Endodermal cell (in vitro differentiated cells): ENCODE measurements around the gene SDC1. TPM values are rescaled to one million over a fixed set of nuclear protein-coding genes. Genes with fewer than 3 reads are reported as not detected.

ENCODE experiments used
- DNase-seq: peaks from one replicate; pipeline ENCODE4 v3.0.0-alpha.2; 2017
- H3K27ac ChIP-seq: 2 replicates; pipeline ENCODE4 v1.5.1; 2013; ENCODE audit warnings: mild to moderate bottlenecking, low read depth, low read length, moderate library complexity
- H3K27me3 ChIP-seq: 2 replicates; pipeline ENCODE4 v1.6.1; 2013; ENCODE audit warnings: mild to moderate bottlenecking, low read length, moderate library complexity; ENCODE audit not compliant: insufficient read depth, control insufficient read depth, poor library complexity, severe bottlenecking
- H3K36me3 ChIP-seq: 2 replicates; pipeline ENCODE4 v1.7.0; 2013; ENCODE audit warnings: mild to moderate bottlenecking, low read length, moderate library complexity; ENCODE audit not compliant: control insufficient read depth, insufficient read depth
- H3K4me1 ChIP-seq: one replicate; pipeline ENCODE4 v1.7.0; 2013; ENCODE audit warnings: low read length; ENCODE audit not compliant: control insufficient read depth, insufficient read depth
- H3K4me3 ChIP-seq: 2 replicates; pipeline ENCODE4 v1.5.1; 2013; ENCODE audit warnings: mild to moderate bottlenecking, low read length, moderate library complexity
- H3K9ac ChIP-seq: 2 replicates; pipeline ENCODE4 v1.6.1; 2013; ENCODE audit warnings: mild to moderate bottlenecking, low read length, moderate library complexity; ENCODE audit not compliant: poor library complexity, severe bottlenecking; ENCODE audit errors: extremely low read depth
- H3K9me3 ChIP-seq: 2 replicates; pipeline ENCODE4 v1.6.1; 2013; ENCODE audit warnings: mild to moderate bottlenecking, low read length, moderate library complexity; ENCODE audit not compliant: control insufficient read depth
- H3K27ac Mint-ChIP-seq: 2 replicates; pipeline ENCODE4 v1.8.0; 2020; ENCODE audit warnings: mixed read lengths
- H3K27me3 Mint-ChIP-seq: 2 replicates; pipeline ENCODE4 v1.8.0; 2021; ENCODE audit warnings: mild to moderate bottlenecking, mixed read lengths; ENCODE audit not compliant: insufficient read depth
- H3K36me3 Mint-ChIP-seq: 2 replicates; pipeline ENCODE4 v1.8.0; 2020; ENCODE audit warnings: low read depth, mixed read lengths
- H3K4me1 Mint-ChIP-seq: 2 replicates; pipeline ENCODE4 v1.8.0; 2020; ENCODE audit warnings: mixed read lengths
- H3K4me3 Mint-ChIP-seq: 2 replicates; pipeline ENCODE4 v1.8.0; 2020; ENCODE audit warnings: mild to moderate bottlenecking, moderate library complexity, mixed read lengths
- H3K9me3 Mint-ChIP-seq: 2 replicates; pipeline ENCODE4 v1.8.0; 2020; ENCODE audit warnings: mild to moderate bottlenecking, mixed read lengths
- WGBS, 2 experiments: methylation state at CpG; one replicate each; pipeline versions ENCODE4 v1.1.5 to v1.1.7; 2013; ENCODE audit warnings: missing lambda C conversion rate in 2 of 2, mixed read lengths in 1 of 2; ENCODE audit not compliant: insufficient coverage in 1 of 2, insufficient read length in 1 of 2; 5-methylcytosine and 5-hydroxymethylcytosine counted together
- total RNA-seq, 2 donors: library from RNA; stranded (reverse); fragmentation: NEBNext Ultra II Directional in 1 of 2; extraction: Animal tissue kit (Norgen Biotek cat#: 25700) in 1 of 2; gene quantifications; 2 replicates in 1 of 2; 3 replicates in 1 of 2; pipeline ENCODE4 v1.2.1, GENCODE V29; 2021
- TF ChIP-seq, protein P1 (sequence below): fragments of 200-600 bp; sonication (generic); conservative IDR thresholded peaks from 2 replicates; pipeline ENCODE4 v1.5.0; 2021; ENCODE audit warnings: antibody characterized with exemption, mild to moderate bottlenecking

The SDC1 gene
- total RNA-seq, 2 donors from 2014 or later: 12.7 to 19.2 TPM

- Mint-ChIP-seq H3K4me3 (no peak overlapping the region), H3K9me3 (no peaks in the 10 kb centered on the region), H3K4me1 (no peaks in the 10 kb centered on the region), H3K27me3 (no peaks in the 10 kb centered on the region), H3K36me3 (peaks cover 74% of the 10 kb centered on the region), H3K27ac (no peak overlapping the region)
- Histone ChIP-seq H3K4me1 (no peaks in the 10 kb centered on the region), H3K4me3 (no peak overlapping the region), H3K27ac (no peak overlapping the region), H3K9me3 (no peaks in the 10 kb centered on the region), H3K9ac (no peak overlapping the region), H3K36me3 (peaks cover 94% of the 10 kb centered on the region), H3K27me3 (no peaks in the 10 kb centered on the region)
- WGBS, 2 experiments: 90 to 93% methylated on average over 4 of the region's 4 CpGs
- TF ChIP-seq, protein P1, sequence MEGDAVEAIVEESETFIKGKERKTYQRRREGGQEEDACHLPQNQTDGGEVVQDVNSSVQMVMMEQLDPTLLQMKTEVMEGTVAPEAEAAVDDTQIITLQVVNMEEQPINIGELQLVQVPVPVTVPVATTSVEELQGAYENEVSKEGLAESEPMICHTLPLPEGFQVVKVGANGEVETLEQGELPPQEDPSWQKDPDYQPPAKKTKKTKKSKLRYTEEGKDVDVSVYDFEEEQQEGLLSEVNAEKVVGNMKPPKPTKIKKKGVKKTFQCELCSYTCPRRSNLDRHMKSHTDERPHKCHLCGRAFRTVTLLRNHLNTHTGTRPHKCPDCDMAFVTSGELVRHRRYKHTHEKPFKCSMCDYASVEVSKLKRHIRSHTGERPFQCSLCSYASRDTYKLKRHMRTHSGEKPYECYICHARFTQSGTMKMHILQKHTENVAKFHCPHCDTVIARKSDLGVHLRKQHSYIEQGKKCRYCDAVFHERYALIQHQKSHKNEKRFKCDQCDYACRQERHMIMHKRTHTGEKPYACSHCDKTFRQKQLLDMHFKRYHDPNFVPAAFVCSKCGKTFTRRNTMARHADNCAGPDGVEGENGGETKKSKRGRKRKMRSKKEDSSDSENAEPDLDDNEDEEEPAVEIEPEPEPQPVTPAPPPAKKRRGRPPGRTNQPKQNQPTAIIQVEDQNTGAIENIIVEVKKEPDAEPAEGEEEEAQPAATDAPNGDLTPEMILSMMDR: no peak
- DNase-seq: no peak
Measured at GRCh38 chr2:20254731-20255130, 29.8 kb upstream of the SDC1 start.

GRCh38 chr2:20250436-20250835 lies 25.5 kb upstream of the SDC1 start:
- no peak overlapping the region for H3K27ac ChIP-seq
- no peaks in the 10 kb centered on the region for H3K4me1 Mint-ChIP-seq
- H3K4me3 Mint-ChIP-seq: no peak overlapping the region
- H3K27me3 ChIP-seq: no peaks in the 10 kb centered on the region
- H3K9me3 Mint-ChIP-seq: no peaks in the 10 kb centered on the region
- H3K4me3 ChIP-seq: no peak overlapping the region
- no peak overlapping the region for H3K27ac Mint-ChIP-seq
- TF ChIP-seq, protein P1: no peak
- peaks cover 88% of the 10 kb centered on the region for H3K36me3 ChIP-seq
- H3K36me3 Mint-ChIP-seq: peaks cover 86% of the 10 kb centered on the region
- H3K9me3 ChIP-seq: no peaks in the 10 kb centered on the region
- no peak overlapping the region for H3K9ac ChIP-seq
- H3K4me1 ChIP-seq: no peaks in the 10 kb centered on the region
- H3K27me3 Mint-ChIP-seq: no peaks in the 10 kb centered on the region
- no peak for DNase-seq

DNA sequence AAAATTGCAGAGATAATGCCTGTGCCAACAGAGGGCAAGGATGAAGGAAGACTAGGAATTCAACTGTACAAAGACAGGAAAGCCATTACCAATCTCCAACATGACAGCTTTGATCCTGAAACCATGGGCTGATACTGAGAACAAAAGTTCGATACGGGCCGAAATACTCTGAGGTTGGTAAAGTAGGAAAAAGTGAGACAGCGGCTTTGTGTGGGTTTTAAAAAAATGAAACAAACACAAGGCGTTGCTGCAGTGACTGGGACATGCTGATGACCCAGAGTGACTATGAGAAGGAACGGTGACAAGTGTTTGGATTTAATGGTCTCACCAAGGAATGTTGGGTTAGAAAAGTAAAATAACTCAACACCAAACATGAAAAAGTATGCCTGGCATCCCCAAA lies 24.2 kb upstream of the SDC1 start:
- H3K27me3 Mint-ChIP-seq: no peaks in the 10 kb centered on the region
- H3K9me3 Mint-ChIP-seq: no peaks in the 10 kb centered on the region
- Histone ChIP-seq H3K27ac (no peak overlapping the region), H3K36me3 (peaks cover 75% of the 10 kb centered on the region), H3K4me1 (no peaks in the 10 kb centered on the region), H3K9me3 (no peaks in the 10 kb centered on the region), H3K9ac (no peak overlapping the region), H3K27me3 (no peaks in the 10 kb centered on the region), H3K4me3 (no peak overlapping the region)
- H3K4me3 Mint-ChIP-seq: no peak overlapping the region
- H3K36me3 Mint-ChIP-seq: peaks cover 75% of the 10 kb centered on the region
- WGBS, 2 experiments: 90 to 97% methylated on average over 5 to 6 of the region's 6 CpGs
- no peaks in the 10 kb centered on the region for H3K4me1 Mint-ChIP-seq
- no peak for DNase-seq
- H3K27ac Mint-ChIP-seq: no peak overlapping the region
- TF ChIP-seq, protein P1: no peak
